Parathyroid adenoma (tissue), 2 donors: ENCODE data around the gene NXN.
"Not testable (repeated sequence)": the region's sequence is repeated elsewhere in the genome, so short reads cannot be mapped to it uniquely, and the experiment has no call there.

ENCODE experiments used
- H2AFZ ChIP-seq: fragments of 300-600 bp; sonication (generic); one replicate; pipeline ENCODE4 v1.7.0; 2017; ENCODE audit warnings: antibody characterized with exemption, mild to moderate bottlenecking
- H3K27ac ChIP-seq: fragments of 300-600 bp; sonication (generic); one replicate; pipeline ENCODE4 v1.7.0; 2017
- H3K27me3 ChIP-seq: fragments of 300-600 bp; sonication (generic); one replicate; pipeline ENCODE4 v1.7.0; 2017; ENCODE audit warnings: low read length; ENCODE audit not compliant: control insufficient read depth, insufficient read depth
- H3K36me3 ChIP-seq: fragments of 300-600 bp; sonication (generic); one replicate; pipeline ENCODE4 v1.7.0; 2017; ENCODE audit warnings: low read length; ENCODE audit not compliant: control insufficient read depth, insufficient read depth
- H3K4me1 ChIP-seq: fragments of 300-600 bp; sonication (generic); one replicate; pipeline ENCODE4 v1.7.0; 2017; ENCODE audit warnings: control low read depth
- H3K4me2 ChIP-seq: fragments of 300-600 bp; sonication (generic); one replicate; pipeline ENCODE4 v1.7.0; 2017; ENCODE audit warnings: low read length
- H3K4me3 ChIP-seq: fragments of 300-600 bp; sonication (generic); one replicate; pipeline ENCODE4 v1.7.0; 2017; ENCODE audit warnings: low read depth, low read length
- H3K79me2 ChIP-seq: fragments of 300-600 bp; sonication (generic); one replicate; pipeline ENCODE4 v1.7.0; 2017; ENCODE audit warnings: control low read depth
- H3K9ac ChIP-seq: fragments of 300-600 bp; sonication (generic); one replicate; pipeline ENCODE4 v1.7.0; 2017; ENCODE audit warnings: mild to moderate bottlenecking
- H3K9me3 ChIP-seq: fragments of 300-600 bp; sonication (generic); one replicate; pipeline ENCODE4 v1.7.0; 2017; ENCODE audit warnings: low read length; ENCODE audit not compliant: control insufficient read depth
- CTCF ChIP-seq: fragments of 300-600 bp; sonication (generic); IDR thresholded peaks from one replicate; pipeline ENCODE4 v1.7.0; 2017; ENCODE audit warnings: antibody characterized with exemption, mild to moderate bottlenecking
- donor health status: primary hyperparathyroidism.

Gene NXN

GRCh38 chr17:925817-926216 is 53.8 kb downstream of the NXN start:
- H3K79me2 ChIP-seq = no peaks in the 10 kb centered on the region
- H3K4me1 ChIP-seq = no peaks in the 10 kb centered on the region
- H3K9me3 ChIP-seq = no peaks in the 10 kb centered on the region
- no peak overlapping the region for H3K4me3 ChIP-seq
- no peaks in the 10 kb centered on the region for H3K36me3 ChIP-seq
- H3K9ac ChIP-seq = no peak overlapping the region
- no peaks in the 10 kb centered on the region for H3K27me3 ChIP-seq
- H2AFZ ChIP-seq = no peak overlapping the region
- H3K27ac ChIP-seq = no peak overlapping the region
- no peak for TF ChIP-seq CTCF
- H3K4me2 ChIP-seq = no peak overlapping the region

DNA sequence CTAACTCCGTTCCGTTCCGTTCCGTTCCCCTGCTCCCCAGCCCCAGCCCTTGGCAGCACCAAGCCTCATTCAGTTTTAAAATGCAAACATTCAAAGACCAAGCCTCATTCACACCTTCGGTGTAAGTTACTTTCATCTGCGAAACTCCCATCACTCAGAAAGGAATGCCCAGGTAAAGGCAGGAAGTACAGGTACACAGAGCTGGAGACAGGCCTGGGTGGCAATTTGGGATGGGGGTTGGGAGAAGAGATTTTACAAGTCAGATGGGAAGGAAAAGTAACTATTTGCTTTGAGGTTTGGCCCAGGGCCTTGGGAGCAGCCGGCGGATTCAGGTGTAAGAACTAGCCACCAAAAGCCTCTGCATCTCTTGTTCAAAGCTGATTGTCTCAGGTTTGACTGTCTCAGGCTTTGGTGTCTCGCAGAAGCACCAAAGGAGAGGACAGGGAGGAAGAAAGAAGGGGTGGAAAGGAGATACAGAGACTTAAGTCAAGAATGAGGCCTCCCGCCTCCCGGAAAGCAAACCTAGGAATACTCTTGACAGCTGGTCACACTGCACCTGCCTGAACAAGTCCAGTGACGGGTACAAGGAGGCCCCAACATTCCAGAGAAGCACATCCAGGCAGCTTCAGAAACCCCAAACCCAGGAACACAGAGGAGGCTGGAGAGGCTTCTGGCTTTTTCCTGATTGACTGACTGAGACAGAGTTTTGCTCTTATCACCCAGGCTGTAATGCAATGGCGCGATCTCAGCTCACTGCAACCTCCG is 54.7 kb downstream of the NXN start:
- H3K27me3 ChIP-seq = no peaks in the 10 kb centered on the region
- H3K36me3 ChIP-seq = no peaks in the 10 kb centered on the region
- H3K79me2 ChIP-seq = no peaks in the 10 kb centered on the region
- H3K27ac ChIP-seq = no peak overlapping the region
- TF ChIP-seq CTCF = no peak
- no peaks in the 10 kb centered on the region for H3K9me3 ChIP-seq
- H3K9ac ChIP-seq = no peak overlapping the region
- no peak overlapping the region for H3K4me2 ChIP-seq
- no peak overlapping the region for H2AFZ ChIP-seq
- no peaks in the 10 kb centered on the region for H3K4me1 ChIP-seq
- H3K4me3 ChIP-seq = no peak overlapping the region

GRCh38 chr17:924306-924705 is 55.3 kb downstream of the NXN start:
- H3K4me1 ChIP-seq, H3K79me2 ChIP-seq, H3K27ac ChIP-seq, H3K9ac ChIP-seq, H3K27me3 ChIP-seq, H3K4me2 ChIP-seq, H3K9me3 ChIP-seq, H2AFZ ChIP-seq, H3K4me3 ChIP-seq, H3K36me3 ChIP-seq: not testable (repeated sequence)

DNA sequence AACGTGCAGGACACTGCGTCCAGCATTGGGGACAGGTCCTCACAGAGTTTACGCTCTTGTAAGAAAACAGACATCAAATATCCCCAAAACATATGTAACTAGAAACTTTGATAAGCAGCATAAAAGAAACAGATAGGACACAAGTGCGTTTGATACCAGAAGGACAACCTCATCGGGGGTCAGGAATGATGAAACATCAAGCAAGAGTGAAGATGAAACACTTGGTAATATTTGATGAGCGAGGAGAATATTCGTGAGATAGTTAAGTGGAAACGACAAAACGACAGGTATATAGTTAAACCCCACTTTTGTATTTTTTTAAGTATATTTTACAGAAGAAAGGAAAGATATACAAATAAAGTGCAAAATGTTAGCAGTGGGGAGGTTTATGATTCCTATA is 55.9 kb downstream of the NXN start:
- Histone ChIP-seq H3K27me3 (no peaks in the 10 kb centered on the region), H3K4me3 (no peak overlapping the region), H3K4me1 (no peaks in the 10 kb centered on the region), H3K9me3 (no peaks in the 10 kb centered on the region), H3K4me2 (no peak overlapping the region), H2AFZ (no peak overlapping the region), H3K79me2 (no peaks in the 10 kb centered on the region), H3K36me3 (no peaks in the 10 kb centered on the region), H3K9ac (no peak overlapping the region), H3K27ac (no peak overlapping the region)
- no peak for TF ChIP-seq CTCF

- Histone ChIP-seq H2AFZ (no peak overlapping the region), H3K9ac (no peak overlapping the region), H3K9me3 (no peaks in the 10 kb centered on the region), H3K27ac (no peak overlapping the region), H3K79me2 (no peaks in the 10 kb centered on the region), H3K27me3 (no peaks in the 10 kb centered on the region), H3K4me1 (no peaks in the 10 kb centered on the region), H3K4me2 (no peak overlapping the region), H3K36me3 (no peaks in the 10 kb centered on the region), H3K4me3 (no peak overlapping the region)
- no peak for TF ChIP-seq CTCF
These were observed 58.4 kb downstream of the NXN start for GRCh38 chr17:921161-921560.
